Suprapubic skin (tissue), 4 donors: Measurements from ENCODE around the gene POLR2A. TPM values are rescaled to one million over a fixed set of nuclear protein-coding genes. Genes with fewer than 3 reads are reported as not detected.
"Not testable (repeated sequence)": the region's sequence is repeated elsewhere in the genome, so short reads cannot be mapped to it uniquely, and the experiment has no call there.

Source experiments
- DNase-seq, 2 donors: peaks; one replicate each; pipeline ENCODE4 v3.0.0-alpha.2; 2019; ENCODE audit warnings: low spot score in 2 of 2
- H3K27ac ChIP-seq: fragments of 200-600 bp; sonication (generic); one replicate; pipeline ENCODE4 v1.5.1; 2019
- H3K27me3 ChIP-seq: fragments of 200-600 bp; sonication (generic); one replicate; pipeline ENCODE4 v1.5.1; 2019
- H3K36me3 ChIP-seq: fragments of 200-600 bp; sonication (generic); one replicate; pipeline ENCODE4 v1.5.1; 2019
- H3K4me1 ChIP-seq: fragments of 200-600 bp; sonication (generic); one replicate; pipeline ENCODE4 v1.5.1; 2019
- H3K4me3 ChIP-seq: fragments of 200-600 bp; sonication (generic); one replicate; pipeline ENCODE4 v1.5.1; 2019; ENCODE audit warnings: mild to moderate bottlenecking
- H3K9me3 ChIP-seq: fragments of 200-600 bp; sonication (generic); one replicate; pipeline ENCODE4 v1.5.1; 2019
- EP300 ChIP-seq: sonication (generic); formaldehyde crosslinking; IDR thresholded peaks from one replicate; pipeline ENCODE4 v1.6.1; 2017; ENCODE audit warnings: antibody characterized with exemption
- POLR2A ChIP-seq, 2 donors: fragments of 450-650 bp; IDR thresholded peaks; one replicate each; pipeline ENCODE4 v1.6.1; 2017; ENCODE audit warnings: antibody characterized with exemption in 2 of 2, mild to moderate bottlenecking in 2 of 2, moderate library complexity in 2 of 2
- POLR2AphosphoS5 ChIP-seq, 3 donors: sonication (generic); formaldehyde crosslinking; IDR thresholded peaks; one replicate each; pipeline ENCODE4 v1.6.1; 2017; ENCODE audit warnings: antibody characterized with exemption in 3 of 3
- WGBS: methylation state at CpG from one replicate; pipeline ENCODE4 v1.1.5; 2018; 5-methylcytosine and 5-hydroxymethylcytosine counted together
- total RNA-seq, 4 donors: library from RNA; depleted of rRNA; stranded (reverse); fragments of >200 nt; gene quantifications; one replicate each; pipeline ENCODE4 v1.1.0, GENCODE V29; 2016
- TF ChIP-seq, protein P1 (sequence below), 2 donors: fragments of 200-600 bp in 1 of 2; fragments of 450-650 bp in 1 of 2; sonication (generic) in 1 of 2; IDR thresholded peaks; one replicate each; pipeline ENCODE4 v1.5.1; 2016 to 2019; ENCODE audit warnings: antibody characterized with exemption in 2 of 2, mild to moderate bottlenecking in 1 of 2, moderate library complexity in 1 of 2

POLR2A gene
- total RNA-seq, 4 donors from 2014 or later, result 104 to 194 (median 140) TPM

DNA sequence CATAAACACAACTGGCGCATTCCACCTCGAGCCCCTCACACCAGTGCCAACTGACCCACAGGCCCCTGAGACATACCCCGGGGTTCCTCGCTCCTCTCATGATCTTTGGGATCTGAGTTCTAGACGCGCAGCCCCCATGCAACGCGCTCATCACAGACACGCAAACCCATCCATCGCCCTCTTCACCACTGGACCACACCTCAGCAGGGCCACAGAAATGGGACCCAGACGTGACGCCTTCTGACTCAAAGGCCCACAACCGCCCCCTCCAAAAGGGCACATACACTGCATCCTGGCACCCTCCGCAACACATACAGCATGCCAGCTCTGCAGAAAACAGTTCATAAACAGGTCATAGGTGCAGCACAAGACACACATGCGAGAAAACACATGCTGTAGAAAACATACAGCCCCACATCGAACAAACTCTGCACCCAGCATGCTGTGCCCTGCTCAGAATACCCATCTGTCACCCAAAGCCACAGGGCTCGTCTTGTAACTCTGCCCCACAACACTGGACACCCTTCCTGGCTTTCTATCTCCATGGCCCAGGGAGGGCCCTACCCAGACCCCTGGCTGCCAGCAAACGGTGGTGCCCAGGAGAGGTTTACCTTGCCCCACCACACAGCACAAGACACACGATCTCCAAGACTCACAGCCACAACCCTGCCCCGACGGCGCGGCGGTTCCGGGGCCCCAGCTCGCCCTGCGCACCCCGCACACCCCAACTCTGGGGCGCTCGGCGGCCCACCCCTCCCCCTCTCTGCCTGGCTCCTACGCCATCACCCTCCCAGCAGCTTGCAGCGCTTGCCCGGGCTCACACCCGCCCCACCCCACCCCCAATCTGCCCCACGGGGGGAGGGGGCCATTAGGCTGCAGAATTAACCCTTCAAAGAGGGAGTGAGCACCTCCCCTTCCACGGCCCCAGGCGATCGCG, 5.6 kb upstream of the POLR2A start:
- no peak for DNase-seq

DNA sequence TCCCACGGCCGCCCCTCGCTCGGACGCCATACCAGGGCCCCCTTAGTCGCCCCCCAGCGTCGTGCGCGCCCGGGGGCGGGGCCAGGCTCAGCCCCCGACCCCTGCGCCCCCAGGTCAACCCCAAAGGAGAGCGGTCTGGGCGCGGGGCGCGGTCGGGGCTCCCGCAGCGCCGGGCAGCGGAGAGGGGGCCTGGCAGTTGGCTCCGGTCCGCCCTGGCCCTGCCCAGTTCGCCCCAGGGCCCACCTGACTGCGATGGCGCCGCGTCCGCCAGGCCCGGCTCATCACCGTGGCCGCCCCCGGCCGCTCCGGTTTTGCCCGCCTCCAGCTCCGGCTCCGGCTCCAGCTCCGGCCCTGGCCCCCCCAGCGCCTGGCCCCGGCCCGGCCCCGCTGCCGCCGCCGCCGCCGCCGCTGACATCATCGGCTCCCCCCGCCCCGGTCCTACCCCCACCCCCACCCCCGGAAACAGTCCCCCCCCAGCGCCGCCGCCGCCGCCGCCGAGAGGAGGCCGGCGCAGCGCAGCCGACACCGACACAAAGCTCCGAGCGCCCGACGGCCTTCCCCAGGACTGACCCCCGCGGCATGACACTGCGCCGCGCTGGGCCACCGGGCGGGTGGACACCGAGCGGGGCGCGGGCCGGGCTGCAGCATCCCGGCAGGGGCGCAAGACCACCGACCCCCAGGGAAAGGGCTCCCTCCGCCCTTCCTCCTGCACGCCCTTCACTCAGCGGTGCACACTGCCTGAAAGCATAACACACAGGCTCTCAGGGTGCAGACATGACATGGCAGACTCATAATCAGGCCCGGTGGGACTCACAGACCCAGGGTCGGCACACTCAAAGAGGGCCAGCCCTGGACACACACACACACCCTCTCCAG, 4.7 kb upstream of the POLR2A start, which contains the start of gene ZBTB4:
Gene ZBTB4 (minus strand): TSS at position 419 of the 876 bp plus-strand sequence. CDS start 12,830 bp downstream, outside the sequence.
- WGBS, result 0% methylated on average over 6 of the region's 92 CpGs
- H3K4me1 ChIP-seq, result peaks cover 71% of the 10 kb centered on the region
- H3K27me3 ChIP-seq, result no peaks in the 10 kb centered on the region
- peak within 1 kb of the TSS; percentile 100 for H3K27ac ChIP-seq
- TF ChIP-seq POLR2AphosphoS5 (IDR thresholded peaks at IDR 0.05), result peak in 1 of 3 donors; percentile 34
- no peak for TF ChIP-seq POLR2A (IDR thresholded peaks at IDR 0.05)
- peak within 1 kb of the TSS; percentile 98 for H3K4me3 ChIP-seq
- DNase-seq, result no peak
- H3K36me3 ChIP-seq, result no peaks in the 10 kb centered on the region
- no peaks in the 10 kb centered on the region for H3K9me3 ChIP-seq

More for the DNA sequence above, 5.6 kb upstream of the POLR2A start:
- Histone ChIP-seq H3K27me3 (no peaks in the 10 kb centered on the region), H3K4me3 (peak overlapping the region; percentile 98), H3K4me1 (peaks cover 71% of the 10 kb centered on the region), H3K27ac (peak overlapping the region; percentile 100), H3K9me3 (no peaks in the 10 kb centered on the region), H3K36me3 (no peaks in the 10 kb centered on the region)
- WGBS, result 22% methylated on average over 16 of the region's 40 CpGs
- TF ChIP-seq POLR2AphosphoS5 (IDR thresholded peaks at IDR 0.05), result no peak
- TF ChIP-seq EP300, result no peak
- TF ChIP-seq POLR2A (IDR thresholded peaks at IDR 0.05), result no peak
- TF ChIP-seq, protein P1, sequence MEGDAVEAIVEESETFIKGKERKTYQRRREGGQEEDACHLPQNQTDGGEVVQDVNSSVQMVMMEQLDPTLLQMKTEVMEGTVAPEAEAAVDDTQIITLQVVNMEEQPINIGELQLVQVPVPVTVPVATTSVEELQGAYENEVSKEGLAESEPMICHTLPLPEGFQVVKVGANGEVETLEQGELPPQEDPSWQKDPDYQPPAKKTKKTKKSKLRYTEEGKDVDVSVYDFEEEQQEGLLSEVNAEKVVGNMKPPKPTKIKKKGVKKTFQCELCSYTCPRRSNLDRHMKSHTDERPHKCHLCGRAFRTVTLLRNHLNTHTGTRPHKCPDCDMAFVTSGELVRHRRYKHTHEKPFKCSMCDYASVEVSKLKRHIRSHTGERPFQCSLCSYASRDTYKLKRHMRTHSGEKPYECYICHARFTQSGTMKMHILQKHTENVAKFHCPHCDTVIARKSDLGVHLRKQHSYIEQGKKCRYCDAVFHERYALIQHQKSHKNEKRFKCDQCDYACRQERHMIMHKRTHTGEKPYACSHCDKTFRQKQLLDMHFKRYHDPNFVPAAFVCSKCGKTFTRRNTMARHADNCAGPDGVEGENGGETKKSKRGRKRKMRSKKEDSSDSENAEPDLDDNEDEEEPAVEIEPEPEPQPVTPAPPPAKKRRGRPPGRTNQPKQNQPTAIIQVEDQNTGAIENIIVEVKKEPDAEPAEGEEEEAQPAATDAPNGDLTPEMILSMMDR (IDR thresholded peaks at IDR 0.05), result no peak

DNA sequence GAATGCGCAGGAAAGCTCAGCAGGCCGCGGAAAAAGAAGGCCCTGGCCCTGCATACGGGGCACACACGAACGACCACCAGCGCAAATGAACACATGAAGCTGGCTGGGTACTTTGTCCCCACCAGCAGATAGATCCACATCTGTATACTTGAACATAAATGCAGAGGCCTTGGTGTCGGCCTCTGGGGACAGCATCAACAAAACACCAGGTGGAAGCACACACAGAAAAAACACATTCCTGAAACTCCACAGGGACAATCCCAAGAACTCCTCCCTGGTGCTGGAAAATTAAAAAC, 4.1 kb upstream of the POLR2A start:
- Histone ChIP-seq H3K4me1 (peaks cover 66% of the 10 kb centered on the region), H3K4me3 (peak overlapping the region; percentile 98), H3K9me3 (no peaks in the 10 kb centered on the region), H3K36me3 (no peaks in the 10 kb centered on the region), H3K27ac (peak overlapping the region; percentile 100), H3K27me3 (no peaks in the 10 kb centered on the region)
- 0% methylated on average over 6 of the region's 8 CpGs for WGBS
- DNase-seq, result no peak
- TF ChIP-seq POLR2AphosphoS5 (IDR thresholded peaks at IDR 0.05) (no peak), EP300 (no peak), POLR2A (IDR thresholded peaks at IDR 0.05) (no peak)
- TF ChIP-seq, protein P1 (IDR thresholded peaks at IDR 0.05), result no peak

DNA sequence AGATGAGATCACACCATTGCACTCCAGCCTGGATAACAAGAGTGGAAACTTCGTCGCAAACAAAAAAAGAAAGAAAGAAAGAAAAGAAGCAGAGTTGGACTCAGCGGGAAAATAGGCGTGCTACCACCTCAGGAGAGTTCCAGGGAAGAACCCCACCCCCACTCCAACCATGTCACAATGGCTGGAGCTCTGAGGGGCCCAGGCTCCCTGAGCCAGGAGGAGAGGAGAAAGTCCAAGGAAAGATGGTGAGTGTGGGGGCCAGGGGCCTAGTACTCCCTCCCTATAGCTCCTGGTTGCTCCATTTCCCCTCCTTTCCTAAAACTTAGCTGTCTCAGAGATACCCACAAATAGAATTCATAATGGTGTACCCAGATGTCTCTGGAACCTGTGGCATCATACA, 2.9 kb upstream of the POLR2A start, which contains the start of gene SLC35G6:
Gene SLC35G6 (plus strand): TSS at position 172 of the 400 bp plus-strand sequence. CDS start 71 bp downstream, at position 243.
- not testable (repeated sequence) for H3K27me3 ChIP-seq, H3K36me3 ChIP-seq, DNase-seq, H3K9me3 ChIP-seq
- 83% methylated on average over 4 of the region's 4 CpGs for WGBS
- H3K27ac ChIP-seq, result peak within 1 kb of the TSS; percentile 100
- peaks cover 65% of the 10 kb centered on the region for H3K4me1 ChIP-seq
- H3K4me3 ChIP-seq, result peak within 1 kb of the TSS; percentile 98

DNA sequence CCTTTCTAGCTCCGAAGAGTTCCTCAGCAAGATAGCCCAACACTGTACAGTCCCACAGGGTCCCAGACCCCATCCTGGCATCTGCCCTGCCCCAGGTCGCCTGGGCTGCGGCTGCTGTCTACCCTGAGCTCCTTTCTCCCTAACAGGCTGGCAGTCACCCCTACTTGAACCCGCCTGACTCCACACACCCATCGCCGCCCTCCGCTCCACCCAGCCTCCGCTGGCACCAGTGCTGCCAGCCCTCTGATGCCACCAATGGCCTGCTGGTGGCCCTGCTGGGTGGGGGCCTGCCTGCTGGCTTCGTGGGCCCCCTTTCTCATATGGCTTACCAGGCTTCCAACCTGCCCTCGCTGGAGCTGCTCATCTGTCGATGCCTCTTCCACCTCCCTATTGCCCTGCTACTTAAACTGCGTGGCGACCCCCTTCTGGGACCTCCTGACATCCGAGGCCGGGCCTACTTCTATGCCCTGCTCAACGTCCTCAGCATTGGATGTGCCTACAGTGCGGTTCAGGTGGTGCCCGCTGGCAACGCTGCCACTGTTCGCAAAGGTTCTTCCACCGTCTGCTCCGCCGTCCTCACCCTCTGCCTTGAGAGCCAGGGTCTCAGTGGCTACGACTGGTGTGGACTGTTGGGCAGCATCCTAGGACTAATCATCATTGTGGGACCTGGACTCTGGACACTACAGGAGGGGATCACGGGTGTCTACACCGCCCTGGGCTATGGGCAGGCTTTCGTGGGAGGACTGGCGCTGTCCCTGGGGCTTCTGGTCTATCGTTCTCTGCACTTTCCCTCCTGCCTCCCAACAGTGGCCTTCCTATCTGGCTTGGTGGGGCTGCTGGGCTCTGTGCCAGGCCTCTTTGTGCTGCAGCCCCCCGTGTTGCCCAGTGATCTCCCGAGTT, 2.1 kb upstream of the POLR2A start:
- Histone ChIP-seq H3K4me1 (peaks cover 65% of the 10 kb centered on the region), H3K27ac (peak overlapping the region; percentile 100)
- not testable (repeated sequence) for H3K9me3 ChIP-seq, H3K27me3 ChIP-seq, H3K36me3 ChIP-seq, DNase-seq, H3K4me3 ChIP-seq
- WGBS, result 91% methylated on average over 28 of the region's 31 CpGs

DNA sequence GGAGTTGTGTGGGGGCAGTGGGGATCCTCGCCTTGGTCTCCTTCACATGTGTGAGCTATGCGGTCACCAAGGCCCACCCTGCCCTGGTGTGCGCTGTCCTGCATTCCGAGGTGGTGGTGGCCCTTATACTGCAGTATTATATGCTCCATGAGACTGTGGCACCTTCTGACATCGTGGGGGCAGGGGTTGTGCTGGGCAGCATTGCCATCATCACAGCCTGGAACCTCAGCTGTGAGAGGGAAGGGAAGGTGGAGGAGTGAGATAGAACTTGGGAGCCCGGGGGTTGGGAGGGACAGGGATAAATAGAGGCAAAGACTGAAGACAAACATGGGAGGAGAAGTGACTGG, 1.5 kb upstream of the POLR2A start:
- H3K27me3 ChIP-seq, H3K9me3 ChIP-seq, DNase-seq, H3K36me3 ChIP-seq: not testable (repeated sequence)
- 78% methylated on average over 6 of the region's 6 CpGs for whole genome bisulfite sequencing
- Histone ChIP-seq H3K4me1 (peaks cover 65% of the 10 kb centered on the region), H3K4me3 (peak overlapping the region; percentile 67), H3K27ac (peak overlapping the region; percentile 100)
